K562 (cell line): ENCODE results near the gene TSEN54. TPM values are rescaled to one million over a fixed set of nuclear protein-coding genes. Genes with fewer than 3 reads are reported as not detected.
A peak's percentile ranks its signal among the peaks of the same experiment; 100 is the strongest.

Experiments used
- ATAC-seq: fragments of 200-7000 bp; cut with Tn5 transposase; 3 replicates; pipeline ENCODE4 v1.9.1; 2020; ENCODE audit warnings: moderate library complexity
- Bru-seq: library from RNA; stranded (reverse); fragments of 400-500 nt; gene quantifications from one replicate; lab custom pipeline; 2021; lab: Mats Ljungman, UMichigan
- BruChase-seq, 2 experiments: library from RNA; stranded (reverse); fragments of 400-500 nt; gene quantifications; one replicate each; lab custom pipeline; 2021; lab: Mats Ljungman, UMichigan
- BruUV-seq: library from RNA; stranded (reverse); fragments of 400-500 nt; replicated peaks from 2 replicates; lab custom pipeline; 2021; lab: Mats Ljungman, UMichigan
- CTCF ChIA-PET: fragments of 300-600 bp; formaldehyde crosslinking; extraction: SDS; loops from one replicate; lab custom pipeline; 2021; ENCODE audit warnings: low intra/inter-chr PET ratio; lab: Yijun Ruan, JAX
- POLR2A ChIA-PET: fragments of 300-600, 350-650 bp; sonication (Branson Sonifier 250); formaldehyde crosslinking; extraction: SDS; loops from one replicate; lab custom pipeline; 2021; ENCODE audit warnings: antibody characterized with exemption, inconsistent platforms; lab: Yijun Ruan, JAX
- DNase-seq, 4 experiments: peaks; one replicate each; pipeline versions ENCODE4 v3.0.0 to v3.0.0-alpha.2; 2011 to 2018; ENCODE audit warnings: low spot score in 3 of 4, mixed read lengths in 3 of 4; ENCODE audit errors: extremely low read depth in 1 of 4
- FAIRE-seq: peaks from 2 replicates; lab custom pipeline; 2011; peaks lifted over from hg19 to GRCh38; lab: Jason Lieb, UNC
- H2AFZ ChIP-seq: 2 replicates; pipeline ENCODE4 v1.6.0; 2011; ENCODE audit warnings: low read depth, low read length, control low read depth, inconsistent platforms
- H3K27ac ChIP-seq: fragments of 200-600 bp; 3 replicates; pipeline ENCODE4 v1.8.0; 2011; ENCODE audit warnings: low read depth, mild to moderate bottlenecking, control low read depth, inconsistent platforms, low read length, moderate library complexity, mixed read lengths; ENCODE audit errors: extremely low read depth
- H3K27me3 ChIP-seq, 2 experiments: fragments of 300-600 bp in 1 of 2; 2 replicates in 1 of 2; 3 replicates in 1 of 2; pipeline versions ENCODE4 v1.6.0 to v1.8.0; 2011; ENCODE audit warnings: inconsistent platforms in 2 of 2, low read length in 2 of 2, mild to moderate bottlenecking in 1 of 2, mixed read lengths in 1 of 2, moderate library complexity in 1 of 2; ENCODE audit not compliant: control insufficient read depth in 2 of 2, insufficient read depth in 2 of 2
- H3K36me3 ChIP-seq: fragments of 300-600 bp; 3 replicates; pipeline ENCODE4 v1.8.0; 2011; ENCODE audit warnings: mild to moderate bottlenecking, low read length, inconsistent platforms; ENCODE audit not compliant: control insufficient read depth, insufficient read depth
- H3K4me1 ChIP-seq, 2 experiments: fragments of 200-600 bp in 1 of 2; replicated peaks in 1 of 2; 2 replicates in 1 of 2; 3 replicates in 1 of 2; pipeline versions ENCODE4 v1.5.1 to v1.8.0; 2011; ENCODE audit warnings: inconsistent platforms in 2 of 2, low read length in 2 of 2, mild to moderate bottlenecking in 1 of 2, mixed read lengths in 1 of 2, moderate library complexity in 1 of 2; ENCODE audit not compliant: control insufficient read depth in 2 of 2, insufficient read depth in 2 of 2
- H3K4me2 ChIP-seq: 2 replicates; pipeline ENCODE4 v1.6.1; 2011; ENCODE audit warnings: low read length, control low read depth, inconsistent platforms, mixed read lengths; ENCODE audit not compliant: insufficient read depth
- H3K4me3 ChIP-seq: fragments of 200-600 bp; sonication (generic), shearing (Covaris generic); 2 replicates; pipeline ENCODE4 v1.5.1; 2016; ENCODE audit warnings: control low read depth, inconsistent platforms
- H3K79me2 ChIP-seq: fragments of 200-600 bp; 3 replicates; pipeline ENCODE4 v1.8.0; 2011; ENCODE audit warnings: low read length, inconsistent platforms; ENCODE audit not compliant: control insufficient read depth, insufficient read depth
- H3K9ac ChIP-seq, 2 experiments: 2 replicates each; pipeline versions ENCODE4 v1.6.0 to v1.6.1; 2011; ENCODE audit warnings: low read depth in 2 of 2, low read length in 2 of 2, control low read depth in 1 of 2, inconsistent platforms in 1 of 2, mild to moderate bottlenecking in 1 of 2, mixed read lengths in 1 of 2; ENCODE audit not compliant: insufficient read depth in 1 of 2
- H3K9me1 ChIP-seq: one replicate; pipeline ENCODE4 v1.6.0; 2011; ENCODE audit warnings: inconsistent platforms, mild to moderate bottlenecking, low read length, moderate library complexity; ENCODE audit not compliant: control insufficient read depth, insufficient read depth
- H3K9me3 ChIP-seq: replicated peaks from 2 replicates; pipeline ENCODE4 v1.5.1; 2011; ENCODE audit warnings: low read depth, low read length, inconsistent platforms; ENCODE audit not compliant: control insufficient read depth, insufficient read depth
- H4K20me1 ChIP-seq: replicated peaks from 2 replicates; pipeline ENCODE4 v1.6.1; 2011; ENCODE audit warnings: low read length, inconsistent platforms, mixed read lengths; ENCODE audit not compliant: control insufficient read depth, insufficient read depth
- BRF2 ChIP-seq: IDR thresholded peaks from 3 replicates; pipeline ENCODE4 v1.6.1; 2011; ENCODE audit warnings: borderline replicate concordance, mild to moderate bottlenecking; ENCODE audit not compliant: insufficient read length, insufficient read depth
- DIDO1 ChIP-seq: fragments of 450-650 bp; IDR thresholded peaks from 2 replicates; pipeline ENCODE4 v1.6.1; 2016; ENCODE audit warnings: low read depth, missing biosample characterization, missing genetic modification characterization
- ETV1 ChIP-seq: fragments of 450-650 bp; conservative IDR thresholded peaks from 2 replicates; pipeline ENCODE4 v1.6.1; 2016; ENCODE audit warnings: missing genetic modification characterization, control low read depth, low read depth, missing compliant biosample characterization
- KAT8 ChIP-seq: fragments of 450-650 bp; IDR thresholded peaks from 2 replicates; pipeline ENCODE4 v1.6.1; 2016; ENCODE audit warnings: low read depth, mild to moderate bottlenecking
- KDM2B ChIP-seq: fragments of 250-450 bp; sonication (Bioruptor Pico); IDR thresholded peaks from 2 replicates; pipeline ENCODE4 v1.8.0; 2021; ENCODE audit warnings: mild to moderate bottlenecking, moderate library complexity
- MCM2 ChIP-seq: fragments of 450-650 bp; IDR thresholded peaks from 2 replicates; pipeline ENCODE4 v1.6.1; 2017; ENCODE audit warnings: low read depth, mild to moderate bottlenecking
- MIER1 ChIP-seq: fragments of 450-650 bp; IDR thresholded peaks from 2 replicates; pipeline ENCODE4 v1.6.1; 2016; ENCODE audit warnings: antibody characterized with exemption, mild to moderate bottlenecking, low read depth
- NCOA4 ChIP-seq: fragments of 450-650 bp; IDR thresholded peaks from 2 replicates; pipeline ENCODE4 v1.6.1; 2018; ENCODE audit warnings: mild to moderate bottlenecking; ENCODE audit not compliant: partially characterized antibody
- NFE2 ChIP-seq: IDR thresholded peaks from 2 replicates; pipeline ENCODE4 v1.6.1; 2014; ENCODE audit warnings: antibody characterized with exemption, low read depth
- NFYB ChIP-seq: IDR thresholded peaks from 2 replicates; pipeline ENCODE4 v1.6.1; 2011; ENCODE audit warnings: mild to moderate bottlenecking, moderate library complexity; ENCODE audit not compliant: insufficient read length; ENCODE audit errors: extremely low read depth
- PURB ChIP-seq: sonication (generic); formaldehyde crosslinking; IDR thresholded peaks from 2 replicates; pipeline ENCODE4 v1.9.0; 2021; ENCODE audit warnings: low read depth, mild to moderate bottlenecking, missing genetic modification reagents
- RBM39 ChIP-seq: fragments of 200-400 bp; formaldehyde crosslinking; optimal IDR thresholded peaks from 2 replicates; pipeline ENCODE3; 2018; ENCODE audit warnings: low read depth, low read length
- SAFB ChIP-seq: fragments of 200-400 bp; formaldehyde crosslinking; IDR thresholded peaks from 2 replicates; pipeline ENCODE4 v1.6.1; 2017; ENCODE audit warnings: low read depth, low read length, borderline replicate concordance
- TRIM28 ChIP-seq: fragments of 450-650 bp; IDR thresholded peaks from 2 replicates; pipeline ENCODE4 v1.6.1; 2017
- ZBTB26 ChIP-seq: fragments of 450-650 bp; formaldehyde crosslinking; IDR thresholded peaks from 2 replicates; pipeline ENCODE4 v1.4.0; 2022; ENCODE audit warnings: missing genetic modification characterization
- ZNF668 ChIP-seq: fragments of 250-450 bp; sonication (Bioruptor Pico); IDR thresholded peaks from 2 replicates; pipeline ENCODE4 v1.8.0; 2022; ENCODE audit warnings: mild to moderate bottlenecking, inconsistent platforms
- WGBS: fragments of 100-300 bp; shearing (Covaris generic); methylation state at CpG from one replicate; pipeline ENCODE4 v1.1.6; 2016; ENCODE audit warnings: low coverage, mixed read lengths; ENCODE audit not compliant: insufficient coverage; ENCODE audit errors: missing lambda C conversion rate; 5-methylcytosine and 5-hydroxymethylcytosine counted together
- in situ Hi-C: fragments of 300-500 bp; cut with MboI; formaldehyde crosslinking; loops from 4 replicates; pipeline ENCODE4 v1.15.0; 2018; ENCODE audit warnings: inconsistent platforms, mixed read lengths
- intact Hi-C: fragments of 100-400 bp; cut with micrococcal nuclease; formaldehyde crosslinking; loops from 2 replicates; pipeline ENCODE4 v1.14.2; 2022
- long read RNA-seq, 3 experiments: library from polyadenylated mRNA in 2 of 3; library from RNA in 1 of 3; unstranded in 2 of 3; stranded (forward) in 1 of 3; transcript quantifications; one replicate each; pipeline ENCODE4 v2.0.0, GENCODE V29; 2019 to 2022
- polyA minus RNA-seq, 3 experiments: library from RNA; depleted of rRNA, polyadenylated mRNA; stranded (reverse); fragments of >200 nt; gene quantifications; 2 replicates each; pipeline ENCODE4 v1.2.3, GENCODE V29; 2011
- polyA plus RNA-seq, 8 experiments: library from polyadenylated mRNA; depleted of rRNA in 4 of 8; stranded (reverse) in 5 of 8; unstranded in 3 of 8; fragments of >200 nt; fragmentation: Nextera tagmentation in 2 of 8; fragmentation: Illumina TruSeq in 1 of 8; extraction: Ambion mirVana in 2 of 8; extraction: Trizol in 1 of 8; gene quantifications; 2 replicates each; pipeline versions ENCODE4 v1.2.1 to v1.2.3, GENCODE V29; 2011 to 2014; ENCODE audit warnings: inconsistent platforms in 1 of 8, missing spikeins in 1 of 8
- total RNA-seq, 7 experiments: library from RNA; depleted of rRNA in 6 of 7; stranded (reverse); fragments of >200 nt in 6 of 7; fragmentation: Illumina TruSeq in 2 of 7; extraction: Trizol in 2 of 7; gene quantifications; 2 replicates each; pipeline versions ENCODE4 v1.2.1 to v1.2.3, GENCODE V29; 2011 to 2021; ENCODE audit warnings: low replicate concordance in 1 of 7

TSEN54 gene
- 43.1 and 96.1 TPM in 2 replicates for total RNA-seq (2011; cell fraction: chromatin; rRNA removed; ENCODE audit: low replicate concordance)
- total RNA-seq (2011; cell fraction: nucleolus; rRNA removed), result 63.2 and 67.5 TPM in 2 replicates
- 52.4 and 53.0 TPM in 2 replicates for total RNA-seq (2011; cell fraction: nucleoplasm; rRNA removed)
- 53.0 and 81.0 TPM in 2 replicates for total RNA-seq (2014; rRNA removed)
- total RNA-seq (2014; rRNA removed; fragmentation: Illumina TruSeq; extraction: Trizol), result 34.6 and 48.9 TPM in 2 replicates
- total RNA-seq (2015; rRNA removed; fragmentation: Illumina TruSeq; extraction: Trizol), result 35.6 and 37.2 TPM in 2 replicates
- total RNA-seq (2021), result 58.0 and 64.3 TPM in 2 replicates
- 57.6 and 62.0 TPM in 2 replicates for polyA plus RNA-seq (2011; rRNA removed)
- polyA plus RNA-seq (2011; cell fraction: cytosol; rRNA removed), result 56.9 and 82.8 TPM in 2 replicates
- polyA plus RNA-seq (2011; cell fraction: nucleus; rRNA removed), result 77.8 and 89.5 TPM in 2 replicates
- polyA plus RNA-seq (2012), result 38.5 and 39.9 TPM in 2 replicates
- 40.0 and 41.6 TPM in 2 replicates for polyA plus RNA-seq (2014; fragmentation: Illumina TruSeq; extraction: Trizol)
- 10 to 100 TPM in 1 of 2 experiments, 1 to 10 TPM in 1; 5.9 to 13.6 TPM for polyA plus RNA-seq (2014; fragmentation: Nextera tagmentation; extraction: Ambion mirVana)
- 55.6 and 62.6 TPM in 2 replicates for polyA plus RNA-seq (2014; rRNA removed)
- polyA minus RNA-seq (2011; rRNA and poly(A)+ RNA removed), result 23.1 and 38.9 TPM in 2 replicates
- polyA minus RNA-seq (2011; cell fraction: cytosol; rRNA and poly(A)+ RNA removed), result 16.1 and 23.9 TPM in 2 replicates
- 14.4 and 17.5 TPM in 2 replicates for polyA minus RNA-seq (2011; cell fraction: nucleus; rRNA and poly(A)+ RNA removed)
- percentile 69 among the genes with signal in this experiment for Bru-seq, nascent RNA
- BruChase-seq, experiment 1, labeled RNA remaining after a 2-hour chase, result percentile 64 among the genes with signal in this experiment
- percentile 74 among the genes with signal in this experiment for BruChase-seq, experiment 2, labeled RNA remaining after a 6-hour chase
- long read RNA-seq, experiment 1, transcript TSEN54-201 (11 exons, 1,944 nt), result major isoform, 183 of 324 reads
- long read RNA-seq, experiment 1, partial matches to known transcripts, result 90 of 324 reads
- long read RNA-seq, experiment 1, other reads (novel, unspliced or antisense), result 50 of 324 reads
- long read RNA-seq, experiment 2, transcript TSEN54-201 (11 exons, 1,944 nt), result major isoform, 27 of 85 reads
- long read RNA-seq, experiment 2, partial matches to known transcripts, result 35 of 85 reads
- long read RNA-seq, experiment 2, other reads (novel, unspliced or antisense), result 21 of 85 reads
- long read RNA-seq, experiment 3, transcript TSEN54-201 (11 exons, 1,944 nt), result major isoform, 53 of 72 reads
- long read RNA-seq, experiment 3, partial matches to known transcripts, result 9 of 72 reads
- long read RNA-seq, experiment 3, other reads (novel, unspliced or antisense), result 10 of 72 reads

- DNase-seq, result peak; percentile 91 to 97 (median 94)
- H3K9me3 ChIP-seq, result no peaks in the 10 kb centered on the region
- H3K27me3 ChIP-seq, result no peaks in the 10 kb centered on the region
- BruUV-seq, result no TSS peak
- peak within 1 kb of the TSS; percentile 47 to 93 for H3K9ac ChIP-seq
- peak; percentile 58 for FAIRE-seq
- peaks cover 10% of the 10 kb centered on the region for H3K79me2 ChIP-seq
- H4K20me1 ChIP-seq, result peaks cover 15% of the 10 kb centered on the region
- ChIA-PET CTCF (interaction anchor here (0.6 to 2.2 kb wide), 7 partner anchors 9 to 226 kb away, joined by 3 to 17 read pairs (median 3); partner anchors contain the start of gene LLGL2), POLR2A (interaction anchor here (0.6 to 1.6 kb wide), 6 partner anchors 9 to 68 kb away, joined by 3 to 5 read pairs (median 4); partner anchors contain the start of gene LLGL2)
- intact Hi-C loops, result loop anchor here (5.0 kb wide), 2 partner anchors 71 to 236 kb away; partner anchors contain the start of gene MYO15B
- H3K4me3 ChIP-seq, result peak within 1 kb of the TSS; percentile 91
- in situ Hi-C loops, result no loop called here
- peaks cover 34 to 62% of the 10 kb centered on the region in 2 experiments for H3K4me1 ChIP-seq
- ATAC-seq, result peak; percentile 90
- peak within 1 kb of the TSS; percentile 87 for H3K4me2 ChIP-seq
- H3K27ac ChIP-seq, result peak within 1 kb of the TSS; percentile 36
- H2AFZ ChIP-seq, result peak within 1 kb of the TSS; percentile 95
- 0% methylated on average over 17 of the region's 45 CpGs for WGBS
- H3K36me3 ChIP-seq, result peaks cover 37% of the 10 kb centered on the region; the same call in 2 of the 3 replicates
- peaks cover 5% of the 10 kb centered on the region for H3K9me1 ChIP-seq
- TF ChIP-seq MIER1 (peak; percentile 92; the same call in 1 of the 2 replicates), KAT8 (no peak), NFE2 (no peak; the same call in 1 of the 2 replicates), ETV1 (peak; percentile 88), ZNF668 (CRISPR knock-in tag) (no peak), TRIM28 (no peak), RBM39 (no peak), KDM2B (CRISPR knock-in tag) (no peak; the same call in 1 of the 2 replicates), BRF2 (no peak), NCOA4 (no peak), SAFB (no peak), PURB (CRISPR knock-in tag) (no peak), MCM2 (no peak), NFYB (no peak), DIDO1 (tag) (no peak; the same call in 1 of the 2 replicates), ZBTB26 (no peak)
Observed at GRCh38 chr17:75516255-75516618, at the start of gene TSEN54. TSS of gene TSEN54 (plus strand) at chr17:75516528. CDS start at chr17:75516561, 33 bp downstream.
